HepG2 (cell line): Measurements from ENCODE around the gene MAN1B1. TPM values are rescaled to one million over a fixed set of nuclear protein-coding genes. Genes with fewer than 3 reads are reported as not detected.

Source experiments
- ADNP ChIP-seq: sonication (generic); formaldehyde crosslinking; IDR thresholded peaks from 2 replicates; pipeline ENCODE4 v1.4.0; 2020; ENCODE audit warnings: missing genetic modification reagents
- CHD4 ChIP-seq: fragments of 200-600 bp; sonication (generic); IDR thresholded peaks from 2 replicates; pipeline ENCODE4 v1.7.0; 2017; ENCODE audit warnings: mild to moderate bottlenecking, low read length, borderline replicate concordance
- JUN ChIP-seq: sonication (generic); formaldehyde crosslinking; IDR thresholded peaks from 2 replicates; pipeline ENCODE4 v1.4.0; 2020; ENCODE audit warnings: mild to moderate bottlenecking, missing genetic modification reagents
- KLF11 ChIP-seq: IDR thresholded peaks from 2 replicates; pipeline ENCODE4 v1.6.1; 2016; ENCODE audit warnings: missing compliant biosample characterization
- MAFK ChIP-seq, 2 experiments: IDR thresholded peaks in 1 of 2; conservative IDR thresholded peaks in 1 of 2; 2 replicates each; pipeline ENCODE4 v1.6.1; 2011; ENCODE audit warnings: improper control_type of control experiment in 2 of 2, low read length in 2 of 2
- MED13 ChIP-seq: sonication (generic); formaldehyde crosslinking; IDR thresholded peaks from 2 replicates; pipeline ENCODE4 v1.5.0; 2020; ENCODE audit warnings: missing genetic modification reagents
- MTF1 ChIP-seq: sonication (generic); formaldehyde crosslinking; IDR thresholded peaks from 2 replicates; pipeline ENCODE4 v1.5.0; 2020; ENCODE audit warnings: missing genetic modification reagents
- NONO ChIP-seq, 2 experiments: fragments of 450-650 bp in 1 of 2; sonication (generic) in 1 of 2; formaldehyde crosslinking in 1 of 2; IDR thresholded peaks in 1 of 2; conservative IDR thresholded peaks in 1 of 2; 2 replicates each; pipeline versions ENCODE4 v1.6.1 to v1.8.0; 2017 to 2022; ENCODE audit warnings: mild to moderate bottlenecking in 1 of 2, missing genetic modification reagents in 1 of 2, moderate library complexity in 1 of 2
- POLR2A ChIP-seq, 2 experiments: IDR thresholded peaks; 2 replicates each; pipeline ENCODE4 v1.6.1; 2011; ENCODE audit warnings: low read depth in 2 of 2, low read length in 2 of 2, mild to moderate bottlenecking in 1 of 2, moderate library complexity in 1 of 2; ENCODE audit not compliant: insufficient read depth in 1 of 2
- RAD21 ChIP-seq: fragments of 450-650 bp; formaldehyde crosslinking; IDR thresholded peaks from 2 replicates; pipeline ENCODE4 v1.5.0; 2020; ENCODE audit warnings: mild to moderate bottlenecking
- RAD51 ChIP-seq: fragments of 450-650 bp; IDR thresholded peaks from 2 replicates; pipeline ENCODE4 v1.6.1; 2016; ENCODE audit warnings: borderline replicate concordance
- RBM39 ChIP-seq: fragments of 200-400 bp; formaldehyde crosslinking; IDR thresholded peaks from one replicate; pipeline ENCODE4 v1.6.1; 2018; ENCODE audit warnings: antibody characterized with exemption, mild to moderate bottlenecking, low read depth, low read length; ENCODE audit not compliant: poor library complexity, severe bottlenecking
- REL ChIP-seq: sonication (generic); formaldehyde crosslinking; conservative IDR thresholded peaks from 2 replicates; pipeline ENCODE4 v1.8.0; 2022; ENCODE audit warnings: mild to moderate bottlenecking, missing genetic modification reagents, moderate library complexity
- THAP11 ChIP-seq: IDR thresholded peaks from 2 replicates; pipeline ENCODE4 v1.6.1; 2016; ENCODE audit warnings: missing biosample characterization, missing genetic modification reagents
- ZC3H13 ChIP-seq: sonication (generic); formaldehyde crosslinking; IDR thresholded peaks from 2 replicates; pipeline ENCODE4 v1.8.1; 2023; ENCODE audit warnings: mild to moderate bottlenecking, missing genetic modification reagents, moderate library complexity
- ZKSCAN8 ChIP-seq: IDR thresholded peaks from 2 replicates; pipeline ENCODE4 v1.6.1; 2016; ENCODE audit warnings: borderline replicate concordance, missing genetic modification reagents, missing compliant biosample characterization
- ZNF124 ChIP-seq: sonication (generic); formaldehyde crosslinking; IDR thresholded peaks from 2 replicates; pipeline ENCODE4 v1.4.0; 2020; ENCODE audit warnings: missing genetic modification reagents
- ZNF138 ChIP-seq: sonication (generic); formaldehyde crosslinking; IDR thresholded peaks from 2 replicates; pipeline ENCODE4 v1.5.0; 2020; ENCODE audit warnings: mild to moderate bottlenecking, low read depth, missing genetic modification reagents
- ZNF251 ChIP-seq: sonication (generic); formaldehyde crosslinking; IDR thresholded peaks from 2 replicates; pipeline ENCODE4 v1.9.0; 2021; ENCODE audit warnings: mild to moderate bottlenecking, missing genetic modification reagents
- ZNF276 ChIP-seq: sonication (generic); formaldehyde crosslinking; IDR thresholded peaks from 2 replicates; pipeline ENCODE4 v1.4.0; 2020; ENCODE audit warnings: mild to moderate bottlenecking, low read depth, missing genetic modification reagents
- ZNF337 ChIP-seq: sonication (generic); formaldehyde crosslinking; IDR thresholded peaks from 2 replicates; pipeline ENCODE4 v1.5.1; 2020; ENCODE audit warnings: missing genetic modification reagents, low read depth, mild to moderate bottlenecking, borderline replicate concordance
- ZNF513 ChIP-seq: sonication (generic); formaldehyde crosslinking; conservative IDR thresholded peaks from 2 replicates; pipeline ENCODE4 v1.5.0; 2020; ENCODE audit warnings: missing genetic modification reagents
- ZNF550 ChIP-seq: sonication (generic); formaldehyde crosslinking; IDR thresholded peaks from 2 replicates; pipeline ENCODE4 v1.4.0; 2020; ENCODE audit warnings: mild to moderate bottlenecking, missing genetic modification reagents, borderline replicate concordance
- ZNF558 ChIP-seq: sonication (generic); formaldehyde crosslinking; IDR thresholded peaks from 2 replicates; pipeline ENCODE4 v1.9.0; 2022; ENCODE audit warnings: mild to moderate bottlenecking, missing genetic modification reagents, borderline replicate concordance
- polyA plus RNA-seq, 8 experiments: library from polyadenylated mRNA; depleted of rRNA in 3 of 8; stranded (reverse) in 7 of 8; unstranded in 1 of 8; fragments of >200 nt; fragmentation: Illumina TruSeq in 4 of 8; extraction: Trizol in 4 of 8; gene quantifications; 2 replicates each; pipeline versions ENCODE4 v1.2.1 to v1.2.3, GENCODE V29; 2011 to 2016; ENCODE audit warnings: low read depth in 4 of 8, missing spikeins in 1 of 8, mixed read lengths in 1 of 8; ENCODE audit not compliant: insufficient read depth in 1 of 8
- total RNA-seq, 5 experiments: library from RNA; depleted of rRNA; stranded (reverse); fragments of >200 nt; fragmentation: Illumina TruSeq; extraction: Trizol; gene quantifications; 2 replicates each; pipeline ENCODE4 v1.2.3, GENCODE V29; 2016; ENCODE audit warnings: low read depth in 1 of 5
- TF ChIP-seq, protein P1 (sequence below): sonication (generic); formaldehyde crosslinking; IDR thresholded peaks from 2 replicates; pipeline ENCODE4 v1.4.0; 2020; ENCODE audit warnings: mild to moderate bottlenecking, missing genetic modification reagents

The MAN1B1 gene
- total and polyA plus RNA-seq, 2 of the 13 experiments (the other 11 are each of a cell fraction or from before 2014, with no cell fraction given): 48.9 to 59.5 TPM

- TF ChIP-seq ZNF251 (CRISPR knock-in tag) (no peak), JUN (CRISPR knock-in tag) (no peak), ZNF550 (CRISPR knock-in tag) (0 out of 2 replicates have a peak, but pooled peaks have one; percentile 38), MAFK (conservative IDR thresholded peaks at IDR 0.05 in 1 of 2, IDR thresholded peaks at IDR 0.05 in 1 of 2; ENCODE audit: low read length in 2 of 2) (no peak), ZNF276 (CRISPR knock-in tag) (no peak), ZKSCAN8 (CRISPR knock-in tag) (no peak), POLR2A (IDR thresholded peaks at IDR 0.05; ENCODE audit: insufficient read depth in 1 of 2, low read depth in 2 of 2, low read length in 2 of 2) (no peak), ZNF513 (no peak), MTF1 (CRISPR knock-in tag) (no peak), RBM39 (peak; percentile 81), ADNP (CRISPR knock-in tag) (no peak), KLF11 (CRISPR knock-in tag) (no peak), ZNF337 (CRISPR knock-in tag) (no peak), ZNF138 (0 out of 2 replicates have a peak, but pooled peaks have one; percentile 38), RAD21 (CRISPR knock-in tag) (peak; percentile 44; the same call in 1 of the 2 replicates), NONO (IDR thresholded peaks at IDR 0.05) (no peak), NONO (CRISPR knock-in tag; conservative IDR thresholded peaks at IDR 0.05) (peak; percentile 67), ZC3H13 (CRISPR knock-in tag) (peak; percentile 76), THAP11 (CRISPR knock-in tag) (no peak), REL (peak; percentile 39; the same call in 1 of the 2 replicates), MED13 (0 out of 2 replicates have a peak, but pooled peaks have one; percentile 11), CHD4 (no peak), ZNF124 (no peak), RAD51 (no peak), ZNF558 (CRISPR knock-in tag) (no peak)
- TF ChIP-seq, protein P1, sequence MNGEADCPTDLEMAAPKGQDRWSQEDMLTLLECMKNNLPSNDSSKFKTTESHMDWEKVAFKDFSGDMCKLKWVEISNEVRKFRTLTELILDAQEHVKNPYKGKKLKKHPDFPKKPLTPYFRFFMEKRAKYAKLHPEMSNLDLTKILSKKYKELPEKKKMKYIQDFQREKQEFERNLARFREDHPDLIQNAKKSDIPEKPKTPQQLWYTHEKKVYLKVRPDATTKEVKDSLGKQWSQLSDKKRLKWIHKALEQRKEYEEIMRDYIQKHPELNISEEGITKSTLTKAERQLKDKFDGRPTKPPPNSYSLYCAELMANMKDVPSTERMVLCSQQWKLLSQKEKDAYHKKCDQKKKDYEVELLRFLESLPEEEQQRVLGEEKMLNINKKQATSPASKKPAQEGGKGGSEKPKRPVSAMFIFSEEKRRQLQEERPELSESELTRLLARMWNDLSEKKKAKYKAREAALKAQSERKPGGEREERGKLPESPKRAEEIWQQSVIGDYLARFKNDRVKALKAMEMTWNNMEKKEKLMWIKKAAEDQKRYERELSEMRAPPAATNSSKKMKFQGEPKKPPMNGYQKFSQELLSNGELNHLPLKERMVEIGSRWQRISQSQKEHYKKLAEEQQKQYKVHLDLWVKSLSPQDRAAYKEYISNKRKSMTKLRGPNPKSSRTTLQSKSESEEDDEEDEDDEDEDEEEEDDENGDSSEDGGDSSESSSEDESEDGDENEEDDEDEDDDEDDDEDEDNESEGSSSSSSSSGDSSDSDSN: peak; percentile 86
These were observed 25.2 kb downstream of the MAN1B1 start (continued) for GRCh38 chr9:137111788-137112563.
